Mucosa of stomach (tissue), 1 donor: ENCODE measurements around the gene NCR3LG1.

Experiments
- H3K27me3 ChIP-seq: one replicate; pipeline ENCODE4 v1.7.0; 2013; ENCODE audit warnings: mild to moderate bottlenecking, low read length; ENCODE audit not compliant: control insufficient read depth, insufficient read depth
- H3K36me3 ChIP-seq: one replicate; pipeline ENCODE4 v1.7.0; 2013; ENCODE audit warnings: low read length; ENCODE audit not compliant: control insufficient read depth, insufficient read depth
- H3K4me1 ChIP-seq: one replicate; pipeline ENCODE4 v1.7.0; 2013; ENCODE audit warnings: mild to moderate bottlenecking, low read length; ENCODE audit not compliant: control insufficient read depth, insufficient read depth
- H3K4me3 ChIP-seq: one replicate; pipeline ENCODE4 v1.7.0; 2013; ENCODE audit warnings: low read length
- H3K9ac ChIP-seq: one replicate; pipeline ENCODE4 v1.7.0; 2013; ENCODE audit warnings: mild to moderate bottlenecking, low read length, moderate library complexity
- H3K9me3 ChIP-seq: one replicate; pipeline ENCODE4 v1.7.0; 2013; ENCODE audit warnings: mild to moderate bottlenecking, low read length, moderate library complexity; ENCODE audit not compliant: control insufficient read depth
- donor health status: Pancreatic carcinoma.

The NCR3LG1 gene

DNA sequence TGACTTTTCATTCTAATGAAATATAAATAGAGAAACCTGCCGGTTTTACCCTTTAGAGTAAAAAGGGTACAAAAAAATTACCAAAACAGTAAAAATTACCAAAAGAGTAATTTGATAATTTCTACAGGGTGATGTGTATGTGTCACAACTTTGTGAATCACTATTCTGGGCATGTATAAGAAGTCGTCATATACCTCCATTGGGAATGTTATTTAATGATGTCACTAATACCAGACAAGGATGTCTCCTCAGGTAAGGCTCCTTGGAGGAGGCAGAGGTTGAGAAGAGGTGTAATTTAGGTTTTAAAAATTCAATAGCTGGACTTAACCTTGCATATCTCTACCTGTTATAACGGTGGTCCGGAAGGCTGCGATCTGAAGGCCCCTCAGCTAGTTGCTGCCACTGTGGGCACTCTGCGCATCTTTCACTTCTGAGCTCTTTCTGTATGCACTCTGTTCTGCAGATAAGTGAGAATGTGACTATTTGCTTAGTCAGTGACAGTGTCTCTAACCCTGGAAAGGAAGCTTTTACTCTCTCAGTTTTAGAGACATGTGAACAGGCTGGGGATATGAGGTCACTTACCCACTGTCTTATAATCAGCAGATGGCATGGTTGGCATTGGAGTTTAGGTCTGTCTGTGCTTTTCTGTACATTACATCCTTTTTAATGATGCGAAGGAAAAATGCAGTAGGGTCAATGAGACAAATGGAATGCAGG is 987 bp upstream of the NCR3LG1 start:
- peaks cover 12% of the 10 kb centered on the region for H3K4me1 ChIP-seq
- no peak overlapping the region for H3K4me3 ChIP-seq
- no peak overlapping the region for H3K9ac ChIP-seq
- H3K9me3 ChIP-seq: no peaks in the 10 kb centered on the region
- no peaks in the 10 kb centered on the region for H3K36me3 ChIP-seq
- no peaks in the 10 kb centered on the region for H3K27me3 ChIP-seq

- Histone ChIP-seq H3K4me1 (peaks cover 12% of the 10 kb centered on the region), H3K9me3 (no peaks in the 10 kb centered on the region), H3K9ac (no peak overlapping the region), H3K27me3 (no peaks in the 10 kb centered on the region), H3K36me3 (no peaks in the 10 kb centered on the region), H3K4me3 (no peak overlapping the region)
Measured at GRCh38 chr11:17351172-17351509, 459 bp upstream of the NCR3LG1 start.

DNA sequence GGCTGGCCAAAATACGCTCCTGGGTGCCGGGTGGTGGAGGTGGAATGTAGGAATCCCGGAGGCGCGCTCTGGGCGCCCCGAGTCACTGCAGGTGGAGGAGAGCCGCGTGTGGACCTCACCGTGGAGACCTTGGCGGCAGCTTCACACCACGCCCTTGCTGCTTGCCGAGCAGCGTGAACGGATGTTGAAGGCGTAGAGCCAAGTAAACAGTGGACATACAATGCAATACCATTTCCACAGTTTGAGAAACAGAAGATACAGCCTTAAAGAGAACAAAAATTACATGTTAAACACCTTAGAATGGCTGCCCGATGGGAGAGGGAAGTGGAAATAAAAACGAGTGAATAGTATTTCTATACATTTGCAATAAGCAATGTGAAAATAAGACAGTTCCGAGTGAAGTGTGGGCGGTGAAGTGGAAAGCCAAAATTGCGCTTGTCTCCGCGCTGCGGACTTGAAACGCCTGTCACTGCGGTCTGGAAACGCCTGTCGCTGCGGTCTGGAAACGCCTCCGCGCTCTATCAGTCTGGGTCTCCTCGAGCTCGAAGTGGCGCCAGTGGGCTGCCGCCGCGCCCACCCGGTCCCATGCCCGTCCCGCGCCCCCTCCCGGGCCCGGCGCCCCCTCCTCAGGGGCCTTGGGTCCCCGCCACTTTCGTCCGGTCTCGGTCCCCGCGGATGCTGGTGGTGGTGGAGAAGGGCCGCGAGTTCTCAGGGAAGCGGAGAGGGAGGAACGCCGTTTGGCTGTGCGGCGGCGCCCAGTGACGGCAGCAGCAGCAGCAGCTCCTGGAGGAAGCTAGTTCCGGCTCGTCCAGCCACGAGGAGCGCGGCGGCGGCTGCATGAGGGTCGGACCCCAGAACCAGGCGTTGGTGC is 1.6 kb downstream of the NCR3LG1 start:
- peaks cover 12% of the 10 kb centered on the region for H3K4me1 ChIP-seq
- H3K27me3 ChIP-seq: no peaks in the 10 kb centered on the region
- no peaks in the 10 kb centered on the region for H3K9me3 ChIP-seq
- peak overlapping the region; percentile 16 for H3K9ac ChIP-seq
- peak overlapping the region; percentile 39 for H3K4me3 ChIP-seq
- no peaks in the 10 kb centered on the region for H3K36me3 ChIP-seq

GRCh38 chr11:17353821-17354600 is 2.4 kb downstream of the NCR3LG1 start:
- Histone ChIP-seq H3K9ac (no peak overlapping the region), H3K9me3 (no peaks in the 10 kb centered on the region), H3K4me1 (peaks cover 12% of the 10 kb centered on the region), H3K4me3 (peak overlapping the region; percentile 39), H3K27me3 (no peaks in the 10 kb centered on the region), H3K36me3 (no peaks in the 10 kb centered on the region)

- Histone ChIP-seq H3K36me3 (no peaks in the 10 kb centered on the region), H3K4me1 (peaks cover 12% of the 10 kb centered on the region), H3K4me3 (no peak overlapping the region), H3K9ac (no peak overlapping the region), H3K27me3 (no peaks in the 10 kb centered on the region), H3K9me3 (no peaks in the 10 kb centered on the region)
Measured at GRCh38 chr11:17354601-17354991, 3.0 kb downstream of the NCR3LG1 start.

- Histone ChIP-seq H3K4me1 (no peaks in the 10 kb centered on the region), H3K36me3 (no peaks in the 10 kb centered on the region), H3K9ac (no peak overlapping the region), H3K9me3 (peaks cover 13% of the 10 kb centered on the region), H3K27me3 (no peaks in the 10 kb centered on the region), H3K4me3 (no peak overlapping the region)
Measured at GRCh38 chr11:17366495-17366894, 14.9 kb downstream of the NCR3LG1 start.

GRCh38 chr11:17368551-17368950 is 17.0 kb downstream of the NCR3LG1 start:
- no peaks in the 10 kb centered on the region for H3K36me3 ChIP-seq
- no peak overlapping the region for H3K4me3 ChIP-seq
- H3K4me1 ChIP-seq: no peaks in the 10 kb centered on the region
- H3K27me3 ChIP-seq: no peaks in the 10 kb centered on the region
- H3K9me3 ChIP-seq: peaks cover 18% of the 10 kb centered on the region
- H3K9ac ChIP-seq: no peak overlapping the region

DNA sequence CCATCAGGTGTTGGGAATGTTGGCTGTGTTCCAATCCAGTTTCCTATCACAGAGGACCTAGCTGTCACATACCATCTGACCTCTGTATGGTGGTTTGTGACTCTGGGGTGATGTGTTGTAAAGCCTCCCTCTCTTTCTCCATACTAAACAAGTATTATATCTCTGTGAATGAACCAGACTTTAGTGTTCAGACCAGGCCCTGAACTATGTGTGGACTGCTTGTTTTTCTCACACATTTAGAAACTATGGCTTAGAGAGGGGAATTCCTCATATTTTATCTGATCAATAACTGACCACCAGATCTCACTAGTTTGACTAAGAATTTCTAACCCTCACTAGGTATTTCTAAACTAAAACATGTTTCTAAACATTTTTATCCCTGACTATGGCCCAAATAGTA is 17.5 kb downstream of the NCR3LG1 start:
- Histone ChIP-seq H3K36me3 (no peaks in the 10 kb centered on the region), H3K4me3 (no peak overlapping the region), H3K9me3 (peaks cover 18% of the 10 kb centered on the region), H3K4me1 (no peaks in the 10 kb centered on the region), H3K27me3 (no peaks in the 10 kb centered on the region), H3K9ac (no peak overlapping the region)

GRCh38 chr11:17369684-17370243 is 18.2 kb downstream of the NCR3LG1 start:
- H3K27me3 ChIP-seq: no peaks in the 10 kb centered on the region
- H3K9me3 ChIP-seq: peaks cover 18% of the 10 kb centered on the region
- no peaks in the 10 kb centered on the region for H3K36me3 ChIP-seq
- H3K4me1 ChIP-seq: no peaks in the 10 kb centered on the region
- no peak overlapping the region for H3K4me3 ChIP-seq
- no peak overlapping the region for H3K9ac ChIP-seq

DNA sequence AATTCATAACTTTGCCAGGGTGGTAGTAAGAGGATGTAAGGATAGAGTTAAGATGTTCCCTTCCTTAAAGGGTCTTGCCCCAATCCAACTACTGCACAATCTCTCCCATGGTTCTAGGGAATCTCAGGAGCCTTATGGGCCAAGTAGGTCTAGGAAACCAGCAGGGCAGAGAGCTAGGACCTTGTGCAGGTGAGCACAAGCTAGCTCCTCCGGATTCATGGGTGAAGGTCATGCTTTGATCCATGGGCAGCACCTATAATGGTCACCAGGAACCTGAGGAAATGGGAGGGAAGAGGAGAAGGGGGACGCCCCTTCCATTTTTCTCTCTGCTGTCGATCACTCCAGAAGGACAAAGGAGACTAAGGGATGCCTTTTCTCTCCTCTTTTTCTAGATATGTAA is 20.0 kb downstream of the NCR3LG1 start:
- no peak overlapping the region for H3K4me3 ChIP-seq
- no peaks in the 10 kb centered on the region for H3K4me1 ChIP-seq
- no peak overlapping the region for H3K9ac ChIP-seq
- H3K36me3 ChIP-seq: no peaks in the 10 kb centered on the region
- no peaks in the 10 kb centered on the region for H3K27me3 ChIP-seq
- H3K9me3 ChIP-seq: peaks cover 18% of the 10 kb centered on the region

GRCh38 chr11:17375547-17375946 is 23.9 kb downstream of the NCR3LG1 start:
- no peaks in the 10 kb centered on the region for H3K4me1 ChIP-seq
- peaks cover 7% of the 10 kb centered on the region for H3K9me3 ChIP-seq
- no peaks in the 10 kb centered on the region for H3K36me3 ChIP-seq

DNA sequence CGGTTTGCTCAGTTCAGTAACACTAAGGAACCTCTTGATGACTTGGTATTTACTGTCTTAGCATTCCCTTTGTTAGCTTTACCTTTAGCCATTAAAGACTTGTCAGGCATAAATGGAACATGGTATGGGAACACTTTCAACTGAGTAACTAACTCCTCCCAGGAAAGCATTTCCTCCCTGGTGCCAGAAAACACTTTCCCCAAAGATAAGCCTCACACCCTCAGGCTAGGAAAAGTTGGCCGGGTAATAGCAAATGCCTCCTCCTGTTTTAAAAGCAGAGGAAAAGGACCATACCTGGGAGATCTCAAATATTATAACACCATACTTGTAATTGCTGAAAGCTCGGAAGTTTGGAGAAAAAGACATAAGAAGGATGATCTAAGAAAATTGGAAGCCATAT is 24.9 kb downstream of the NCR3LG1 start:
- Histone ChIP-seq H3K9ac (no peak overlapping the region), H3K27me3 (no peaks in the 10 kb centered on the region), H3K9me3 (peaks cover 4% of the 10 kb centered on the region), H3K4me3 (no peak overlapping the region), H3K36me3 (no peaks in the 10 kb centered on the region), H3K4me1 (no peaks in the 10 kb centered on the region)

More at GRCh38 chr11:17375547-17375946, 23.9 kb downstream of the NCR3LG1 start:
- no peaks in the 10 kb centered on the region for H3K27me3 ChIP-seq
- no peak overlapping the region for H3K4me3 ChIP-seq
- H3K9ac ChIP-seq: no peak overlapping the region
